ENCODE data around the gene GPRC5A.

Gene GPRC5A

GRCh38 chr12:12902036-12902435, 10.7 kb downstream of the GPRC5A start:
- Histone ChIP-seq H3K9ac (ENCODE audit: low read depth, low read length) (no peak overlapping the region), H3K27me3 (ENCODE audit: control insufficient read depth, insufficient read depth, low read length) (no peaks in the 10 kb centered on the region), H3K4me3 (ENCODE audit: low read depth, low read length) (no peak overlapping the region), H3K36me3 (ENCODE audit: control insufficient read depth, insufficient read depth, low read length) (no peaks in the 10 kb centered on the region), H3K4me1 (ENCODE audit: control insufficient read depth, insufficient read depth, low read length) (peaks cover 2% of the 10 kb centered on the region), H3K9me3 (ENCODE audit: control insufficient read depth, insufficient read depth, low read length) (no peaks in the 10 kb centered on the region)

- H3K4me3 ChIP-seq (ENCODE audit: low read depth, low read length) = no peak overlapping the region
- no peaks in the 10 kb centered on the region for H3K9me3 ChIP-seq (ENCODE audit: control insufficient read depth, insufficient read depth, low read length)
- H3K4me1 ChIP-seq (ENCODE audit: control insufficient read depth, insufficient read depth, low read length) = peaks cover 2% of the 10 kb centered on the region
- no peak overlapping the region for H3K9ac ChIP-seq (ENCODE audit: low read depth, low read length)
- H3K36me3 ChIP-seq (ENCODE audit: control insufficient read depth, insufficient read depth, low read length) = no peaks in the 10 kb centered on the region
- no peaks in the 10 kb centered on the region for H3K27me3 ChIP-seq (ENCODE audit: control insufficient read depth, insufficient read depth, low read length)
These were observed 12.6 kb downstream of the GPRC5A start for GRCh38 chr12:12903642-12904609.

GRCh38 chr12:12907552-12907951, 16.2 kb downstream of the GPRC5A start:
- Histone ChIP-seq H3K27me3 (ENCODE audit: control insufficient read depth, insufficient read depth, low read length) (no peaks in the 10 kb centered on the region), H3K9ac (ENCODE audit: low read depth, low read length) (no peak overlapping the region), H3K36me3 (ENCODE audit: control insufficient read depth, insufficient read depth, low read length) (no peaks in the 10 kb centered on the region), H3K9me3 (ENCODE audit: control insufficient read depth, insufficient read depth, low read length) (no peaks in the 10 kb centered on the region), H3K4me1 (ENCODE audit: control insufficient read depth, insufficient read depth, low read length) (peaks cover 2% of the 10 kb centered on the region), H3K4me3 (ENCODE audit: low read depth, low read length) (no peak overlapping the region)

DNA sequence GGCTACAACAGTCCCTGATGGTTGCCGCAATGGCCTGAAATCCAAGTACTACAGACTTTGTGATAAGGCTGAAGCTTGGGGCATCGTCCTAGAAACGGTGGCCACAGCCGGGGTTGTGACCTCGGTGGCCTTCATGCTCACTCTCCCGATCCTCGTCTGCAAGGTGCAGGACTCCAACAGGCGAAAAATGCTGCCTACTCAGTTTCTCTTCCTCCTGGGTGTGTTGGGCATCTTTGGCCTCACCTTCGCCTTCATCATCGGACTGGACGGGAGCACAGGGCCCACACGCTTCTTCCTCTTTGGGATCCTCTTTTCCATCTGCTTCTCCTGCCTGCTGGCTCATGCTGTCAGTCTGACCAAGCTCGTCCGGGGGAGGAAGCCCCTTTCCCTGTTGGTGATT, 16.9 kb downstream of the GPRC5A start:
- H3K4me1 ChIP-seq (ENCODE audit: control insufficient read depth, insufficient read depth, low read length) = peaks cover 2% of the 10 kb centered on the region
- H3K36me3 ChIP-seq (ENCODE audit: control insufficient read depth, insufficient read depth, low read length) = no peaks in the 10 kb centered on the region
- no peaks in the 10 kb centered on the region for H3K9me3 ChIP-seq (ENCODE audit: control insufficient read depth, insufficient read depth, low read length)
- H3K27me3 ChIP-seq (ENCODE audit: control insufficient read depth, insufficient read depth, low read length) = no peaks in the 10 kb centered on the region
- no peak overlapping the region for H3K9ac ChIP-seq (ENCODE audit: low read depth, low read length)
- H3K4me3 ChIP-seq (ENCODE audit: low read depth, low read length) = no peak overlapping the region

GRCh38 chr12:12908711-12909110, 17.3 kb downstream of the GPRC5A start:
- Histone ChIP-seq H3K36me3 (ENCODE audit: control insufficient read depth, insufficient read depth, low read length) (no peaks in the 10 kb centered on the region), H3K9ac (ENCODE audit: low read depth, low read length) (no peak overlapping the region), H3K9me3 (ENCODE audit: control insufficient read depth, insufficient read depth, low read length) (no peaks in the 10 kb centered on the region), H3K4me1 (ENCODE audit: control insufficient read depth, insufficient read depth, low read length) (peaks cover 2% of the 10 kb centered on the region), H3K4me3 (ENCODE audit: low read depth, low read length) (no peak overlapping the region), H3K27me3 (ENCODE audit: control insufficient read depth, insufficient read depth, low read length) (no peaks in the 10 kb centered on the region)

DNA sequence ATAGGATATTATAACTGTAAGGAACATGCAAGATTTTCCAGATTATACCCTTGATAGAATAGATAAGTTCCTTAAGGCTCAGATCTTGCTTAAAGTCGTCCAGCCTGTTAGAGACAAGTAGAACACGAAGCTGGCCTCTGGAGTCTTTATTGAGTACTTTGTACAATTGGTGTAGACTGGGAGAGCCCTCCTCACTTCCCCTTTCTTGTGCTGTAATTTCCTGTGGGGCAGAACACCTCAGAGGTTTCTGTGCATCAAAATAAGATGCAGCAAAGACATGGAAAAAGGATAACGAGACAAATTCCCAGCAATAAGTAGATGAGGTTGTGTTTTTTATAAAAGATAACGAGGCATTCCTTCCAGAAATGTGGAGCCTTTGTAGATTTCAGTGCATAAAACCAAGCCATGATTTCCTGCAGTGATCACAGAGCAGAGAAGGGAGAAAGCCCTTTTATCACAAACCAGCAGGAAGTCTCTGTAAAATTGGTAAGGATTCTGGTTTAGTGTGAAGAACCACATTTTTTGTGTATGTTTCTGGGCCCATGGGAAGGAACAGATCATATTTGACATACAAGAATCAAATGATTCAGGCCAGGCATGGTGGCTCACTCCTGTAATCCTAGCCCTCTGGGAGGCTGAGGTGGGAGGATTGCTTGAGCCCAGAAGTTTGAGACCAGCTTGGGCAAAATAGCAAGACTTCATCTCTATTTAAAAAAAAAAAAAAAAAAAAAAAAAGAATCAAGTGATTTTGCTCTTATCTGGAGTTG, 18.0 kb downstream of the GPRC5A start:
- Histone ChIP-seq H3K27me3 (ENCODE audit: control insufficient read depth, insufficient read depth, low read length) (no peaks in the 10 kb centered on the region), H3K4me3 (ENCODE audit: low read depth, low read length) (no peak overlapping the region), H3K4me1 (ENCODE audit: control insufficient read depth, insufficient read depth, low read length) (no peaks in the 10 kb centered on the region), H3K9me3 (ENCODE audit: control insufficient read depth, insufficient read depth, low read length) (no peaks in the 10 kb centered on the region), H3K36me3 (ENCODE audit: control insufficient read depth, insufficient read depth, low read length) (no peaks in the 10 kb centered on the region), H3K9ac (ENCODE audit: low read depth, low read length) (no peak overlapping the region)

DNA sequence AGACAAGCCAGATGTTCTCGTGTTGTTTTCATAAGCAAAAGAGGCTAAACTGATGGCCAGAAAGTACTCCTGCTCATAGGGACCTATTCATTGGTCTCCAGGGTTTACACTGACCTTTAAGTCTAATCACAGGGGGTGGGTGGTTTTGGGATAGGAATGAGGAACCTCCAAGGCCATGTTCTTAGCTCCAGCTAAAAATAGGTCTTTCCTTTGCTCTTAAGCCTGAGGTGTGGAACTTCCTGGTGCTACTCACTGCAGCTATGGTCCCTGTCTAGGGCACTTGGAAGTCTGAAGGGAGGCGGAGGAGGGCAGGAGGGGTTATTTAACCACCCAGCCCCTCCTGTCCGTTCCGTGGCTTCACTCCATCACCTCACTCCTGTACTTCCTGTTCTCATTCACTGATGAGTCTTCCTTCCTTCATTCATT, 18.6 kb downstream of the GPRC5A start:
- Histone ChIP-seq H3K4me1 (ENCODE audit: control insufficient read depth, insufficient read depth, low read length) (no peaks in the 10 kb centered on the region), H3K36me3 (ENCODE audit: control insufficient read depth, insufficient read depth, low read length) (no peaks in the 10 kb centered on the region)

DNA sequence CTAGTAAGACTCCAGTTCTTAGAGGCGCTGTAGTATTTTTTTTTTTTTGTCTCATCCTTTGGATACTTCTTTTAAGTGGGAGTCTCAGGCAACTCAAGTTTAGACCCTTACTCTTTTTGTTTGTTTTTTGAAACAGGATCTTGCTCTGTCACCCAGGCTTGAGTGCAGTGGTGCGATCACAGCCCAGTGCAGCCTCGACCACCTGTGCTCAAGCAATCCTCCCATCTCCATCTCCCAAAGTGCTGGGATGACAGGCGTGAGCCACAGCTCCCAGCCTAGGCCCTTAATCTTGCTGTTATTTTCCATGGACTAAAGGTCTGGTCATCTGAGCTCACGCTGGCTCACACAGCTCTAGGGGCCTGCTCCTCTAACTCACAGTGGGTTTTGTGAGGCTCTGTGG, 21.3 kb downstream of the GPRC5A start:
- Histone ChIP-seq H3K4me3 (ENCODE audit: low read depth, low read length) (no peak overlapping the region), H3K27me3 (ENCODE audit: control insufficient read depth, insufficient read depth, low read length) (no peaks in the 10 kb centered on the region), H3K9ac (ENCODE audit: low read depth, low read length) (no peak overlapping the region), H3K4me1 (ENCODE audit: control insufficient read depth, insufficient read depth, low read length) (peaks cover 2% of the 10 kb centered on the region), H3K36me3 (ENCODE audit: control insufficient read depth, insufficient read depth, low read length) (no peaks in the 10 kb centered on the region), H3K9me3 (ENCODE audit: control insufficient read depth, insufficient read depth, low read length) (no peaks in the 10 kb centered on the region)

More for the DNA sequence above, 18.6 kb downstream of the GPRC5A start:
- no peaks in the 10 kb centered on the region for H3K9me3 ChIP-seq (ENCODE audit: control insufficient read depth, insufficient read depth, low read length)
- H3K4me3 ChIP-seq (ENCODE audit: low read depth, low read length) = no peak overlapping the region
- no peaks in the 10 kb centered on the region for H3K27me3 ChIP-seq (ENCODE audit: control insufficient read depth, insufficient read depth, low read length)
- no peak overlapping the region for H3K9ac ChIP-seq (ENCODE audit: low read depth, low read length)

DNA sequence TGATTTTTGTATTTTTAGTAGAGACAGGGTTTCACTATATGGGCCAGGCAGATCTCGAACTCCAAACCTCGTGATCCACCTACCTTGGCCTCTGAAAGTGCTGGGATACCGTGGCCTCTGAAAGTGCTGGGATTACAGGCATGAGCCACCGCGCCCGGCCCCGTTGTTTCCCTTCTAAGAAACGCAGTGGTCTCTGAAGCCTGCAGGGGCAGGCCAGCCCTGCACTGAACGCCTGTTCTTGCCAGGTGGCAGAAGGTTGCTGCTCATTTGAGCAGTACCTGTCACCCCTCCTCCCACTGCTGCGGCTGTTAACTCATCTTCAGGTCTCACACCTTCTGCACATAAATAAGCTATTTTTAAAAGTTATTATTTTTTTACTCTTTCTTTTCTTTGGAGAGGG, 24.3 kb downstream of the GPRC5A start:
- Histone ChIP-seq H3K36me3 (ENCODE audit: control insufficient read depth, insufficient read depth, low read length) (no peaks in the 10 kb centered on the region), H3K4me3 (ENCODE audit: low read depth, low read length) (no peak overlapping the region), H3K9me3 (ENCODE audit: control insufficient read depth, insufficient read depth, low read length) (no peaks in the 10 kb centered on the region), H3K9ac (ENCODE audit: low read depth, low read length) (no peak overlapping the region), H3K27me3 (ENCODE audit: control insufficient read depth, insufficient read depth, low read length) (no peaks in the 10 kb centered on the region), H3K4me1 (ENCODE audit: control insufficient read depth, insufficient read depth, low read length) (peaks cover 2% of the 10 kb centered on the region)

GRCh38 chr12:12916135-12916944, 25.0 kb downstream of the GPRC5A start:
- H3K4me1 ChIP-seq (ENCODE audit: control insufficient read depth, insufficient read depth, low read length) = peaks cover 2% of the 10 kb centered on the region
- no peak overlapping the region for H3K4me3 ChIP-seq (ENCODE audit: low read depth, low read length)
- no peaks in the 10 kb centered on the region for H3K36me3 ChIP-seq (ENCODE audit: control insufficient read depth, insufficient read depth, low read length)
- no peaks in the 10 kb centered on the region for H3K9me3 ChIP-seq (ENCODE audit: control insufficient read depth, insufficient read depth, low read length)
- no peaks in the 10 kb centered on the region for H3K27me3 ChIP-seq (ENCODE audit: control insufficient read depth, insufficient read depth, low read length)
- no peak overlapping the region for H3K9ac ChIP-seq (ENCODE audit: low read depth, low read length)

- H3K36me3 ChIP-seq (ENCODE audit: control insufficient read depth, insufficient read depth, low read length) = no peaks in the 10 kb centered on the region
- no peak overlapping the region for H3K4me3 ChIP-seq (ENCODE audit: low read depth, low read length)
- no peak overlapping the region for H3K9ac ChIP-seq (ENCODE audit: low read depth, low read length)
- H3K4me1 ChIP-seq (ENCODE audit: control insufficient read depth, insufficient read depth, low read length) = peaks cover 2% of the 10 kb centered on the region
- H3K27me3 ChIP-seq (ENCODE audit: control insufficient read depth, insufficient read depth, low read length) = no peaks in the 10 kb centered on the region
- no peaks in the 10 kb centered on the region for H3K9me3 ChIP-seq (ENCODE audit: control insufficient read depth, insufficient read depth, low read length)
These were observed 26.2 kb downstream of the GPRC5A start for GRCh38 chr12:12917517-12917916.
